Osteoblast (primary cell): ENCODE results near the gene EDN3. TPM values are rescaled to one million over a fixed set of nuclear protein-coding genes. Genes with fewer than 3 reads are reported as not detected.

Source experiments
- DNase-seq: peaks from one replicate; pipeline ENCODE4 v3.0.0; 2011; ENCODE audit warnings: low spot score, mixed read lengths; ENCODE audit not compliant: insufficient read length; ENCODE audit errors: missing footprints
- H2AFZ ChIP-seq: 2 replicates; pipeline ENCODE4 v1.6.0; 2011; ENCODE audit warnings: mild to moderate bottlenecking, low read length
- H3K27ac ChIP-seq: 2 replicates; pipeline ENCODE4 v1.5.1; 2011; ENCODE audit warnings: mild to moderate bottlenecking, low read depth, low read length, moderate library complexity
- H3K27me3 ChIP-seq: 2 replicates; pipeline ENCODE4 v1.6.0; 2012; ENCODE audit warnings: mild to moderate bottlenecking, control low read depth, inconsistent platforms, low read length, moderate library complexity; ENCODE audit not compliant: insufficient read depth
- H3K36me3 ChIP-seq: 2 replicates; pipeline ENCODE4 v1.5.1; 2011; ENCODE audit warnings: mild to moderate bottlenecking, low read length, control low read depth, moderate library complexity; ENCODE audit not compliant: insufficient read depth
- H3K4me1 ChIP-seq: 2 replicates; pipeline ENCODE4 v1.5.1; 2011; ENCODE audit warnings: mild to moderate bottlenecking, low read length, control low read depth, moderate library complexity; ENCODE audit not compliant: insufficient read depth
- H3K4me2 ChIP-seq: 2 replicates; pipeline ENCODE4 v1.6.0; 2011; ENCODE audit warnings: mild to moderate bottlenecking, low read length; ENCODE audit not compliant: insufficient read depth
- H3K4me3 ChIP-seq: fragments of 200-600 bp; sonication (generic); 3 replicates; pipeline ENCODE4 v1.5.1; 2012; ENCODE audit warnings: mild to moderate bottlenecking, low read length, inconsistent platforms; ENCODE audit not compliant: insufficient read depth
- H3K79me2 ChIP-seq: 2 replicates; pipeline ENCODE4 v1.6.0; 2012; ENCODE audit warnings: mild to moderate bottlenecking, low read length, control low read depth, inconsistent platforms; ENCODE audit not compliant: insufficient read depth
- H3K9me3 ChIP-seq: 2 replicates; pipeline ENCODE4 v1.5.1; 2011; ENCODE audit warnings: low read depth, low read length, control low read depth
- H4K20me1 ChIP-seq: 2 replicates; pipeline ENCODE4 v1.6.0; 2012; ENCODE audit warnings: mild to moderate bottlenecking, low read length, control low read depth; ENCODE audit not compliant: insufficient read depth
- CTCF ChIP-seq: IDR thresholded peaks from 2 replicates; pipeline ENCODE4 v1.5.1; 2011; ENCODE audit warnings: mild to moderate bottlenecking, low read depth, low read length, moderate library complexity; ENCODE audit errors: extremely low read depth
- total RNA-seq: library from RNA; depleted of rRNA; stranded (reverse); fragments of >200 nt; gene quantifications from 2 replicates; pipeline ENCODE4 v1.2.3, GENCODE V29; 2012

Gene EDN3
- total RNA-seq, 1 donor = not detected

- Histone ChIP-seq H3K4me1 (no peaks in the 10 kb centered on the region), H3K27me3 (no peaks in the 10 kb centered on the region), H3K79me2 (no peaks in the 10 kb centered on the region), H4K20me1 (no peaks in the 10 kb centered on the region), H3K4me2 (no peak overlapping the region), H3K27ac (no peak overlapping the region), H2AFZ (no peak overlapping the region), H3K36me3 (no peaks in the 10 kb centered on the region), H3K4me3 (no peak overlapping the region), H3K9me3 (no peaks in the 10 kb centered on the region)
- TF ChIP-seq CTCF = no peak
- no peak for DNase-seq
Measured at GRCh38 chr20:59258221-59258621, 42.2 kb upstream of the EDN3 start.

- DNase-seq = no peak
- Histone ChIP-seq H2AFZ (no peak overlapping the region), H4K20me1 (no peaks in the 10 kb centered on the region), H3K27me3 (no peaks in the 10 kb centered on the region), H3K4me2 (no peak overlapping the region), H3K79me2 (no peaks in the 10 kb centered on the region), H3K4me1 (no peaks in the 10 kb centered on the region), H3K36me3 (no peaks in the 10 kb centered on the region), H3K27ac (no peak overlapping the region), H3K4me3 (no peak overlapping the region), H3K9me3 (no peaks in the 10 kb centered on the region)
- no peak for TF ChIP-seq CTCF
Measured at GRCh38 chr20:59259946-59260345, 40.5 kb upstream of the EDN3 start.

GRCh38 chr20:59265298-59265697 lies 35.1 kb upstream of the EDN3 start:
- no peak for TF ChIP-seq CTCF
- H3K27ac ChIP-seq = no peak overlapping the region
- H3K36me3 ChIP-seq = no peaks in the 10 kb centered on the region
- DNase-seq = no peak
- H3K4me2 ChIP-seq = no peak overlapping the region
- no peaks in the 10 kb centered on the region for H3K9me3 ChIP-seq
- H3K4me3 ChIP-seq = no peak overlapping the region
- no peak overlapping the region for H2AFZ ChIP-seq
- no peaks in the 10 kb centered on the region for H3K79me2 ChIP-seq
- H3K4me1 ChIP-seq = no peaks in the 10 kb centered on the region
- H4K20me1 ChIP-seq = no peaks in the 10 kb centered on the region
- H3K27me3 ChIP-seq = no peaks in the 10 kb centered on the region

GRCh38 chr20:59268870-59269269 lies 31.5 kb upstream of the EDN3 start:
- Histone ChIP-seq H3K4me2 (no peak overlapping the region), H4K20me1 (no peaks in the 10 kb centered on the region), H2AFZ (no peak overlapping the region), H3K27ac (no peak overlapping the region), H3K36me3 (no peaks in the 10 kb centered on the region), H3K4me3 (no peak overlapping the region), H3K79me2 (no peaks in the 10 kb centered on the region), H3K9me3 (no peaks in the 10 kb centered on the region), H3K4me1 (no peaks in the 10 kb centered on the region), H3K27me3 (no peaks in the 10 kb centered on the region)
- TF ChIP-seq CTCF = no peak
- no peak for DNase-seq
